Endothelial cell of umbilical vein (primary cell): ENCODE data around the gene PDE7B. TPM values are rescaled to one million over a fixed set of nuclear protein-coding genes. Genes with fewer than 3 reads are reported as not detected.

ENCODE experiments used
- BruUV-seq: library from RNA; stranded (reverse); fragments of 400-500 nt; replicated peaks from 2 replicates; lab custom pipeline; 2021; lab: Mats Ljungman, UMichigan
- CTCF ChIA-PET: fragments of 300-600, 350-600 bp; sonication (Branson Sonifier 250); formaldehyde crosslinking; loops from one replicate; lab custom pipeline; 2021; ENCODE audit warnings: antibody characterized with exemption, inconsistent platforms; lab: Charles Lee
- POLR2A ChIA-PET: fragments of 300-600, 350-600 bp; sonication (Branson Sonifier 250); formaldehyde crosslinking; loops from one replicate; lab custom pipeline; 2021; ENCODE audit warnings: antibody characterized with exemption, inconsistent platforms; lab: Charles Lee
- DNase-seq: peaks from one replicate; pipeline ENCODE4 v3.0.0-alpha.2; 2011; ENCODE audit warnings: low read depth, low spot score
- FAIRE-seq: peaks from 2 replicates; lab custom pipeline; 2011; peaks lifted over from hg19 to GRCh38; lab: Jason Lieb, UNC
- H2AFZ ChIP-seq: 2 replicates; pipeline ENCODE4 v1.6.0; 2012; ENCODE audit warnings: low read depth, low read length, control low read depth, inconsistent platforms
- H3K27ac ChIP-seq: 2 replicates; pipeline ENCODE4 v1.5.1; 2011; ENCODE audit warnings: low read depth, mild to moderate bottlenecking, control low read depth, low read length, moderate library complexity; ENCODE audit not compliant: insufficient read depth
- H3K27me3 ChIP-seq, 2 experiments: 2 replicates each; pipeline versions ENCODE4 v1.6.0 to v1.6.1; 2011; ENCODE audit warnings: low read length in 2 of 2, mixed read lengths in 1 of 2; ENCODE audit not compliant: control insufficient read depth in 2 of 2, insufficient read depth in 2 of 2
- H3K36me3 ChIP-seq, 2 experiments: 2 replicates in 1 of 2; 3 replicates in 1 of 2; pipeline ENCODE4 v1.5.1; 2011; ENCODE audit warnings: low read length in 2 of 2, mild to moderate bottlenecking in 1 of 2, moderate library complexity in 1 of 2; ENCODE audit not compliant: control insufficient read depth in 2 of 2, insufficient read depth in 2 of 2; ENCODE audit errors: extremely low read depth in 1 of 2
- H3K4me1 ChIP-seq: 3 replicates; pipeline ENCODE4 v1.5.1; 2011; ENCODE audit warnings: mild to moderate bottlenecking, low read length; ENCODE audit not compliant: control insufficient read depth, insufficient read depth; ENCODE audit errors: extremely low read depth
- H3K4me2 ChIP-seq: 2 replicates; pipeline ENCODE4 v1.6.1; 2011; ENCODE audit warnings: low read length, control low read depth, mixed read lengths; ENCODE audit not compliant: insufficient read depth
- H3K4me3 ChIP-seq, 3 experiments: fragments of 200-600 bp in 1 of 3; sonication (generic), shearing (Covaris generic) in 1 of 3; replicated peaks in 1 of 3; 2 replicates each; pipeline ENCODE4 v1.5.1; 2011 to 2016; ENCODE audit warnings: control low read depth in 3 of 3, low read length in 3 of 3, mild to moderate bottlenecking in 2 of 3, inconsistent platforms in 1 of 3, low read depth in 1 of 3, moderate library complexity in 1 of 3; ENCODE audit not compliant: insufficient read depth in 1 of 3
- H3K79me2 ChIP-seq: 2 replicates; pipeline ENCODE4 v1.6.0; 2012; ENCODE audit warnings: low read length, inconsistent platforms; ENCODE audit not compliant: control insufficient read depth, insufficient read depth
- H3K9ac ChIP-seq: replicated peaks from 2 replicates; pipeline ENCODE3; 2011; ENCODE audit warnings: low read length, control low read depth; ENCODE audit not compliant: insufficient read depth; ENCODE audit errors: extremely low read depth
- H3K9me1 ChIP-seq: replicated peaks from 3 replicates; pipeline ENCODE4 v1.6.0; 2011; ENCODE audit warnings: mild to moderate bottlenecking, low read length; ENCODE audit not compliant: control insufficient read depth, insufficient read depth; ENCODE audit errors: extremely low read depth
- H3K9me3 ChIP-seq: replicated peaks from 2 replicates; pipeline ENCODE4 v1.5.1; 2012; ENCODE audit warnings: low read length, inconsistent platforms; ENCODE audit not compliant: control insufficient read depth, insufficient read depth
- H4K20me1 ChIP-seq: replicated peaks from 2 replicates; pipeline ENCODE3; 2011; ENCODE audit warnings: mild to moderate bottlenecking, low read length; ENCODE audit not compliant: control insufficient read depth, insufficient read depth; ENCODE audit errors: extremely low read depth
- CTCF ChIP-seq, 2 donors: IDR thresholded peaks; 1 replicate in 1 of 2; 2 replicates in 1 of 2; pipeline ENCODE4 v1.5.1; 2011; ENCODE audit warnings: low read length in 2 of 2, mild to moderate bottlenecking in 2 of 2, moderate library complexity in 2 of 2, control low read depth in 1 of 2, inconsistent platforms in 1 of 2, low read depth in 1 of 2; ENCODE audit not compliant: insufficient read depth in 1 of 2; ENCODE audit errors: extremely low read depth in 1 of 2
- EZH2 ChIP-seq: IDR thresholded peaks from 2 replicates; pipeline ENCODE4 v1.6.1; 2012; ENCODE audit warnings: borderline replicate concordance, low read depth, mild to moderate bottlenecking, moderate library complexity, low read length, inconsistent platforms; ENCODE audit not compliant: severe bottlenecking
- FOS ChIP-seq: IDR thresholded peaks from 2 replicates; pipeline ENCODE4 v1.6.1; 2011; ENCODE audit warnings: mild to moderate bottlenecking, low read length, moderate library complexity, borderline replicate concordance; ENCODE audit not compliant: insufficient read depth
- GATA2 ChIP-seq: IDR thresholded peaks from 2 replicates; pipeline ENCODE4 v1.7.0; 2011; ENCODE audit warnings: low read depth, mild to moderate bottlenecking, moderate library complexity, mixed read lengths, low read length; ENCODE audit not compliant: insufficient read length, insufficient read depth
- JUN ChIP-seq: IDR thresholded peaks from 2 replicates; pipeline ENCODE4 v1.6.1; 2011; ENCODE audit warnings: borderline replicate concordance, low read depth; ENCODE audit not compliant: insufficient read length, insufficient read depth
- MYC ChIP-seq: IDR thresholded peaks from one replicate; pipeline ENCODE4 v1.6.1; 2011; ENCODE audit warnings: mild to moderate bottlenecking, low read depth, low read length
- POLR2A ChIP-seq: IDR thresholded peaks from 2 replicates; pipeline ENCODE4 v1.6.1; 2012; ENCODE audit warnings: low read depth, mild to moderate bottlenecking, control low read depth, low read length
- POLR2AphosphoS5 ChIP-seq: IDR thresholded peaks from 2 replicates; pipeline ENCODE4 v1.6.1; 2012; ENCODE audit warnings: low read depth, mild to moderate bottlenecking, control low read depth, low read length, moderate library complexity; ENCODE audit not compliant: insufficient read depth
- dilution Hi-C: fragments of 300-500 bp; cut with MboI; formaldehyde crosslinking; loops from one replicate; pipeline ENCODE4 v1.15.0; 2019; ENCODE audit warnings: low sequenced_read_pairs; ENCODE audit not compliant: extremely low pct_ligation_motif_present
- intact Hi-C: fragments of 100-400 bp; cut with micrococcal nuclease; formaldehyde crosslinking; loops from one replicate; pipeline ENCODE4 v1.10.0; 2022
- polyA plus RNA-seq, 4 experiments: library from polyadenylated mRNA; depleted of rRNA in 3 of 4; stranded (reverse) in 3 of 4; unstranded in 1 of 4; fragments of >200 nt; gene quantifications; 2 replicates each; pipeline versions ENCODE4 v1.2.1 to v1.2.3, GENCODE V29; 2011 to 2012; ENCODE audit warnings: missing spikeins in 1 of 4
- total RNA-seq: library from RNA; stranded (reverse); gene quantifications from 2 replicates; pipeline ENCODE4 v1.2.3, GENCODE V29; 2021
- TF ChIP-seq, protein P1 (sequence below): IDR thresholded peaks from 2 replicates; pipeline ENCODE4 v1.6.1; 2011; ENCODE audit not compliant: insufficient read depth, insufficient read length

PDE7B gene
- total and polyA plus RNA-seq, 2 donors (not counting 3 experiments of a cell fraction or from before 2014, with no cell fraction given) = 20.6 to 25.1 TPM

DNA sequence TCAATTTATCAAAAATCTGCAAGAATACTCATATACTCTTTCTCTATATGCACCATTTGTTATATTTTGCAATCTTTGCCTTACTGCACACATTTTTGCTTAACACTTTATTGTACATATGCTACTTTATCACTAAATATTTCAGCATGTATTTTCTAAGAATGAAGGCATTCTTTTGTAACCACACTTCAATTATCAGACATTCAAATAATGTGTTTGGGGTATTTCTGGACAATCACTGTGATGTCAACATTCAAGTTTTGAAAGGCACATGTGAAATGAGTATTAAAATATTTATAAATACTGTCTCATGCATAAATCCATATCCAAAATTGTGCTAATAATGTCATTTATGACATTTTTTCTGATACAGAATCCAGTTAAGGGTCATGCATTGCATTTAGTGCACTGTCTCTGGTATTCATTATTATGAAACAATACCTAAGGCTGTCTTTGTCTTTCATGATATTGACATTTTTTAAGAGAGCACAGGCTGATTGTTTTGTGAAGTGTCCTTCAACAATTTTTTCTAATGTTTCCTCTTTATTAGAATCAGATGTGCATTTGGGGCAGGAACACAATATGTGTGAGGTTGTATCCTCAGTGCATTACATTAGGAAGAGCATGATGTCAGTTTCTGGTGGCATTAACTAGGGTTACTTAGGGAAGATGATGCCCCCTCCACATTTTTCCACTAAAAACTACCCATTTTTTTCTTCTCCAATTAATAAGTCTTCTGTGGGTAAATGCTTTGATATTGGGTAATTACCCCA is 292.9 kb downstream of the PDE7B start:
- Histone ChIP-seq H3K4me2 (no peak overlapping the region), H3K9me1 (no peaks in the 10 kb centered on the region), H3K4me3 (no peak overlapping the region), H3K79me2 (peaks cover 7% of the 10 kb centered on the region), H3K27ac (no peak overlapping the region), H2AFZ (no peak overlapping the region), H3K4me1 (peaks cover 9% of the 10 kb centered on the region), H3K27me3 (no peaks in the 10 kb centered on the region), H3K9me3 (no peaks in the 10 kb centered on the region), H4K20me1 (no peaks in the 10 kb centered on the region), H3K9ac (no peak overlapping the region), H3K36me3 (peaks cover 2 to 10% of the 10 kb centered on the region in 2 experiments)
- dilution Hi-C loops (no loop called here), intact Hi-C loops (no loop called here)
- no TSS peak for BruUV-seq
- TF ChIP-seq MYC = no peak
- TF ChIP-seq, protein P1, sequence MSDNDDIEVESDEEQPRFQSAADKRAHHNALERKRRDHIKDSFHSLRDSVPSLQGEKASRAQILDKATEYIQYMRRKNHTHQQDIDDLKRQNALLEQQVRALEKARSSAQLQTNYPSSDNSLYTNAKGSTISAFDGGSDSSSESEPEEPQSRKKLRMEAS = no peak
- TF ChIP-seq POLR2A = no peak
- TF ChIP-seq FOS = no peak
- no peak for TF ChIP-seq EZH2
- no peak for TF ChIP-seq GATA2
- no peak for TF ChIP-seq JUN
- TF ChIP-seq CTCF (IDR thresholded peaks at IDR 0.05; ENCODE audit: extremely low read depth in 1 of 2, insufficient read depth in 1 of 2, low read depth in 1 of 2, low read length in 2 of 2) = no peak
- no peak for TF ChIP-seq POLR2AphosphoS5
- FAIRE-seq (no peak), DNase-seq (no peak)
- CTCF ChIA-PET = interaction anchor here (1.4 kb wide), 1 partner anchor 112 kb away, joined by 3 read pairs; no protein-coding TSS in a partner anchor
- POLR2A ChIA-PET = no interaction called here
